Activated T-cell treated with anti-CD3 and anti-CD28 coated beads, Interleukin-2, amount 50 U/mL, for 48 hours (primary cell): ENCODE measurements around the gene ERFL.

Source experiments
- DNase-seq, 2 experiments: peaks; one replicate each; pipeline ENCODE4 v3.0.0-alpha.2; 2020

ERFL gene

GRCh38 chr19:41875973-41876372, 52.3 kb downstream of the ERFL start:
- peak in 1 of 2 experiments; percentile 28 for DNase-seq

DNA sequence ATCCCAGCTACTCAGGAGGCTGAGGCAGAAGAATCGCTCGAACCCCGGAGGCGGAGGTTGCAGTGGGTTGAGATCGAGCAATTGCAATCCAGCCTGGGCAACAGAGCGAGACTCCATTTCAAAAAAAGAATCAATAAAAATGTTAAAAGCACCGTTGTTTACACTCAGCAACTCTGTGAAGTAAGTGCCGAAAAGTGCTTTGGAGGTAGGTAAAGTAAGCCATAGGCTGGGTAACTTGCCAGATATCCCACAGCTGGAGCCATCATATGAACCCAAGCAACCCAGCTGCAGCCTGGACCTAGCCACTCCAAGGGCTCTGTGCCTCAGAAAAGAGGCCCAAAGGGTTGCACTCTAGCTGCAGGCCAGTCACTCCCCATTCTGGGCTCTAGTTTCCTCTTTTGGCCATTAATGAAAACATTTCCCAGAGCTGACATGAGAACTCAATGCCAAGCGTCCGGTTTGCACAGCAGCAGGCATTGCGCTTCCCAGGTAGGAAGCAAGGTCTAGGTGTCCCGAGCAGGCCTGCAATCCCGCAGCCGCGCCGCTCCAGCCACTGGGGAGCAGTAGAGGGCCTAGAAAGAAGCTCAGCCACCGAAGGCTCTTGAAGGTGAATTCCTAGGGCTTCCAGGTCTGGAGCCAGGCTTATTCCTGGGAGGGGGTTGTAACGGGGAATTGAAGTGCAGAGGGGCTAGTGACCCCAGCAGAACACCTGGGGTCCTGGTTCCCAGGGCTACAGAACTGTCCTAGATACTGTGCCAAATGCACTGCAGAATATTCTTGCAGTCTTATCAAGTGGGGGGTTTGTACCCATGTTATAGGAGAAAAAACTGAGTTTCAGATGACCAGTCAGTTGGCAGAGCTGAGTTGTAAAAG, 55.2 kb downstream of the ERFL start:
- peak; percentile 85 to 86 for DNase-seq

GRCh38 chr19:41872384-41872774, 55.9 kb downstream of the ERFL start:
- peak; percentile 55 to 57 for DNase-seq

DNA sequence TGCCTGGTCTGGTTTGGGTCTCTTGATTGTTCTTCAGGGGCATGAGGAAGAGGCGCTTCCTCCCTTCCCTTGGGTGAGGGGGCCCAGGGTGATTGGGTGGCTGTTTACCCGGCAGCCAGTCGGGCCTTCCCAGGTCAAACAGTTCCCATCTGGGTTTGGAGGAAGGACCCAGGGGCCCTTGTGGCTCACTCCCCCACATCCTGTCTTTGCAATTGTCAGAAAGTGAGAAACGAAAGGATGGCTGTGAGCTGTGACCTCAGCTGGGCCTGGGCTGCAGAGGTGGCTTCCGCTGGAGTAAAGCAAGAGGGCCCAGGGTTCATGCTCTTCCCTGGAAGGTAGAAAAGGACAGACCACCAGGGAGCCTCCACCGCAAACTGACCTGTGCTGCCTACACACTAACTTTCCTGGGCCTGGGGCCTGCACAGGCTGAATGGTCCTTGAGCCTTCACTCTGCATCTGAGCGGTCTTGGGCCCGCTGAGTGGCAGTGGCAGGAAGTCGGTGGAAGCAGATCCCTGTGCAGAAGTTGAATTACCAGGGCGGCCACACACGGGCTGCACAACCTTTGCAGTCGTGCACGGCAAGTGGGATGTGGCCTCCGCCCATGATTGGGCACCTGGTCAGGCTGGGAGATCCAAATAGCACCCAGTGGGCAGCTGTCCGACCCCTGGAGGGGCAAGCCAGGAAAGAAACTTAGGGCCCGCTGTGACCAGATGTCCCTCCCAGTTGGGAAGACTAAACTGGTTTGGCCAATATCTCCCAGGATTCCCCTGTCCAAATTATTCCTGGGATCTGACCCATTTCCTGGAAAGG, 56.5 kb downstream of the ERFL start:
- peak; percentile 84 to 86 for DNase-seq

DNA sequence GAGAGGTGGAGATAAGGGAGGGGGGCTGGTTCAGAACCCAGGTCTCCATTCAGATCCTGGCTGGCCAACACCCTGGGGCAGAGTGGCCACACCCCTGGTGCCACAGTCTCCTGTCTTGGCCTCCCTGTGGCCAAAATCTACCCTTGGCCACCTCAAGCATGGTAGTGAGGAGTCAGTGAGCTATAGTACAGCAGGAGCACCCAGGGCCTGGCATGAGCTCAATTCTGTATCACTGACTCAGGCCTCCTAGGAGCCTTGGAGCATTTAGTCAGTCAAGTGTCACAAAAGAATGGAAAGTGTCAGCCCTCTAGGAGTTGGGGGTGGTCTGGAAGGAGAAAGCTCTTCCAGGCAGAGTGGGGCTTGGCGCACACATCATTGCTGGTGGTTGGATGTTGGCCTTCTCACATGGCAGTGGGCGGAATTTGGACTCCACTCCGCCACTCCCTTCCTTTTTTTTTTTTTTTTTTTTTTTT, 57.8 kb downstream of the ERFL start:
- peak; percentile 65 to 67 for DNase-seq

GRCh38 chr19:41869374-41869955, 58.8 kb downstream of the ERFL start:
- DNase-seq, result peak; percentile 34 to 39

GRCh38 chr19:41868989-41869300, 59.3 kb downstream of the ERFL start:
- DNase-seq, result peak in 1 of 2 experiments; percentile 30

DNA sequence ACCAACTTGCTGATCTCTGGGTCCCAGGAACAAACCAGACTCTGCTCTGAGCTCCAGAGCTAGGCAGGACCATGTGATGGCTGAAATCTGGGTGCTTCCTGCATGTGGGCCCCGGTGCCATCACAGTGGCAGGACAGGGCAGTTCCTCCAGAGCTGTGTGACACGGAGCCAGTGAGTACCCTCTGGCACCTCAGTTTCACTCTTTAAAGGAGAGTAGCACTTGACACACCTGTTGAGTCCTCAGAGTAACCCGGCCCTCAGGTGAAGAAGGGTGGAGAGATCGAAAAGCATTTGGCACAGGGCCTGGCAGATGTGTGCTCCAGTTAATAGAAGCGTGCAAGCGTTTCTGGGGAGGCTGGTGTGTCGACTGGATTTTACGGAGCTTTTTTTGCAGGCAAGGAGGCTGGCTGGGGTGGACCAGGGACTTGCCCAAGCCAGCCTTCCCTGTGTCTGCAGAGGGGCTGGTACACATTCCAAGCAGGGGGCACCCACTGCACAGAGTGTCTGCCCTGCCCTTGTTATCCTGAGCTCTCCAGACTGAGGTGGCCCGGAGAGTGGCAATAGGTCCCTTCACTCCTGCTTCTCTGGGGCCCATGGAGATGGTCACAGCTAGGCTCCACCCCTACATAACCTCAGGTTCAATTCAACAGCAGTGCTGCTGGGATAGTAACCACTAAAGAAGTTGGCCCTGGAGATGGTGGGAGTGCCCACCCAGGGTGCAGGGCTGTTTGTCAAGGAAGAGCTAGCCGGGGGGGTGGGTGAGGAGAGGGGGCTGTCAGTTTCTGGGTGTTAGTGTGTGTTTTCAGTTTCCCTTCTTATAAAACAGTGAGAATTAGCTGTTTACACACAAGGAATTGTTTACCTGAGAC, 59.9 kb downstream of the ERFL start:
- peak; percentile 45 to 47 for DNase-seq

GRCh38 chr19:41866284-41866683, 62.0 kb downstream of the ERFL start:
- peak; percentile 55 for DNase-seq

DNA sequence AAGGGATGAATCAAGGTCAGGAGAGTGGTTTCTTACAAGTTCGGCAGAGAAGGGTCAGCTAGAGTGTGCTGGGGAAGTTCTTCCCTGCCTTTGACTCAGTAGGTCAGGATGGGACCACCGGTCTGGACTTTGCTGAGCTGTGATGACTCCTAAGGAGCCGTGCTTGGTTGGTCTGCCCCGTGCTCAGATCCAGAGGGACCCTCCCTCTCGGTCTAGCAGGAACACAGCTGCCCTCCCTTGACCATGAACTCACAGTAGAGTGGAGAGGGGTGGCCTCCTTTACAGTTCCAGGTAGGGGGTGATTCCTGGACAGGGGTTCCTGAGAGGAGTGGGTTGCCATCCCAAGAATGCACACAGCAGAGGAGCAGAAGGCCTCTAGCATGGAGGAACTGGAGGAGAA, 63.9 kb downstream of the ERFL start:
- peak; percentile 26 to 29 for DNase-seq

DNA sequence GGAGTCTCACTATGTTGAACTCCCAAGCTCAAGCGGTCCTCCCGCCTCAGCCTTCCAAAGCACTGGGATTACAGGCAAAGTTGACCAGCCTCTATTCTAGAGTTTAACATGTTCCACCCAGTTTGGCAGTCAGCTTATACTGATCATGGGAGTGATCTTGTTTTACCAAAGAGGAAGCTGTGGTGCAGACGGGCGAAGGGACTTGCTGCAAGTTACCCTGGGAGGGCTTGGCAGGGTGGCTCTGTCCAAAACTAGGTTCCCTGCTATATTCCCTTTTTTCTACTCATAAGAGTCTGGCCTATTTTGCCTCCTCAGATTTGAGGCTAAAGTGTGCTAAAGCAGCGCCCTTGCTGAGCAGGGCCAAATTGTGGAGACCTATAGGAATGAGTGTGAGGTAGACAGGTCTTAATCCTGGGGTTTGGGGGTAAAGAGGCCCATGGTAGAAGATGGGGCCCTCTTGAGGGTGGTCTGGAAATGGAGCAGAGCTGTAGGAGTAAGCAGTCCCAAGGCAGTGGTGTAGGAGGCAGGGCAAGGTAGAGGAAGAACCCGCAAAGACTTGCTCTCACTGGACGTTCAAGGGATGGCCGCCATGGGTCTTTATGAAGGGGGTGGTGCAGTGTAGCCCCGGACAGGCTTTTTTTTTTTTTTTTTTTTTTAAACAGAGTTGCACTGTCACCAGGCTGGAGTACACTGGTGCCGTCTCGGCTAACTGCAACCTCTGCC, 64.9 kb downstream of the ERFL start:
- peak; percentile 25 to 26 for DNase-seq

DNA sequence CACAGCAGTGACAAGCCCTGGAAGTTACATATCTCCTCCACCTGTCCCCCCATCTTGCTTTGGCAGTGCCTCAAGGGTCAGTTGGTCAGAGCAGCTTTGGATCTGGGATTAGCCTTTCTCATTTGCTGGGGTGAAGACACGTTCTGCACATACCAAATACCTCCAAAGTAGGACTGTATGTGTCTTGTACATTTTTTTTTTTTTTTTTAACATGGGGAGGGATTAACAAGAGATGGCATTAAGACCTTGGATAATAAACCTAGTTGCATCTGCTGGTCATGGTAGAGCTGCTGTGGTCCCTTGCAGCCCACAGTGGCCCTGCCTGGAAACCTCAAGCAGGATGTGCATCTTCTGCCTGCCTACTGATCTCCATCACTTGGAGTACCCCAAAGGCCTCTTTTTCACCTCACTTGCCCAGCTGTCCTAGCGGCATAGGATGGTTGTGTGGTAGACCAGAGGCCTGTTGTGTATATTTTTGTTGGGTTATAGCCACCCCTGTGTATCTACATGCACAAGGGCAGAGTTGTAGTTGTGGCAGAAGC, 65.7 kb downstream of the ERFL start:
- DNase-seq, result peak; percentile 32 to 36

DNA sequence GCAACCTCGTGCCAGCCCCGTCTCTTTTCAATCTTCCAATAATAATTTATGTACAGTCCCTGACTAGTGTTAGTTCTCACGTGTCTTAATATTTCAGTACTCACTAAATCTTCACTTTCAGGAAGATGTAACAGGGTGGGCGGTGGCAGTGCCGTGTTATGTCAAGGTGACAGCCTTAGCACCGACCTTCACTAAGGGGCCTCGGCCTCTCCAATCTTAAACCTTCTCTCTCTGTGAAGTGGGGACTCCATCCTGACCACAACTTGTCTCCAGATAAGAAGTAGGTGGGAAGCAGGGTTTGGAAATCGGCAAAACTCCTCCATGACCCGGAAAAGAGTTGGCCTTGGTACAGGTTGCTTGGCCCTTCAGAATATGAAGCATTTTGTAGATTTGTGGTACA, 66.4 kb downstream of the ERFL start:
- peak in 1 of 2 experiments; percentile 28 for DNase-seq

DNA sequence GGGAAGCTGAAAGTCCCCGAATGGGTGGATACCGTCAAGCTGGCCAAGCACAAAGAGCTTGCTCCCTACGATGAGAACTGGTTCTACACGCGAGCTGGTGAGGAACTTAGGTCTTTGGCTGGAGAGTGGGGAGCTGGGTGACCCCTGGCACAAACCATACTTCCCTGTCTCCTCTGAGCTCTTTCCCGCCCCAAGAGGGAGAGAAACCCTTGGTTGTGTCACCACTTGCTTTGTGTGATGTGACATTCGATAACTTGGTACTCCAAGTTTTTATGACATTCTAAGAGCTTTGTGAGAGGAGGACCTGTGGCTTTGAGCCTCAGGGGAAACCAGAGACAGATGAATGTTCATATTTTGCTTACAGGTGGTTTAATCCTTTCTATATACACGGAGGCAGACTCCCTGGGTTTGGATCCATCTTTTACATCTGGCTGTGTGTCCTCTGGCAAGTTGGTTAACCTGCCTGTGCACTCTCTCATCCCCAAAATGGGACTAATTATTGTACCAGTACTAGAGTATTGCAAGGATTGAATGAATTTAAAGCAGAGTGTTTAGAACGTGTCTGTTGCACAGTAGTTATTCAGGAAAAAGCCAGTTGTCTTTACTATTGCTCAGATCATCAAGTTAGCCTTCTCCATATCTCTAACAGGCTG, 67.0 kb downstream of the ERFL start:
- DNase-seq, result peak in 1 of 2 experiments; percentile 35

- DNase-seq, result peak in 1 of 2 experiments; percentile 56
Measured at GRCh38 chr19:41860419-41861115, 67.7 kb downstream of the ERFL start.

DNA sequence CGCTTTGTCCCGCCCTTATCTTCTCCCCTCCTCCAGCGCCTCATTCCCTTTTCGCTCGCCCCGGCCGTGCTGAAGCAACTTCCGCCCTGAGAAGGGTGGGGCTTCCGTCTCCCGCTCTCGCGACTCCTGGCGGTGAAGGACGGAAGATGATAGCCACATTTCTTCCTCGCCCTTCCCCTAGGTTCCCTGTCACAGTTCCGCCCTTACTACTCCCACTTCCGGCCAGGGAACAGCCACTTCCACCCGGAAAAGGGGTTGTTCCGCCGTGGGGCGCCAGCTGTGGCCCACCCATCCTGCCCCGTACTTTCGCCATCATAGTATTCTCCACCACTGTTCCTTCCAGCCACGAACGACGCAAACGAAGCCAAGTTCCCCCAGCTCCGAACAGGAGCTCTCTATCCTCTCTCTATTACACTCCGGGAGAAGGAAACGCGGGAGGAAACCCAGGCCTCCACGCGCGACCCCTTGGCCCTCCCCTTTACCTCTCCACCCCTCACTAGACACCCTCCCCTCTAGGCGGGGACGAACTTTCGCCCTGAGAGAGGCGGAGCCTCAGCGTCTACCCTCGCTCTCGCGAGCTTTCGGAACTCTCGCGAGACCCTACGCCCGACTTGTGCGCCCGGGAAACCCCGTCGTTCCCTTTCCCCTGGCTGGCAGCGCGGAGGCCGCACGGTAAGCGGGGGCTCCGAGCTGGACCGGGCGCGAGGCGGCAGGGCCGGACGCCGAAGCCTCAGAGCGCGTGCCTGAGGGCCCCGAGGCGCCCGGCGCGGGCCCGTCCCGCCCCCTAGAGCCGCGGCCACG, 68.4 kb downstream of the ERFL start, which contains the start of gene RPS19:
RPS19 (plus strand) TSS at position 638 of the 801 bp plus-strand sequence. CDS start 520 bp downstream, outside the sequence.
- DNase-seq, result peak; percentile 99

- DNase-seq, result no peak
Measured at GRCh38 chr19:41859213-41859617, 69.0 kb downstream of the ERFL start.
